Bronchial epithelial cell (primary cell): ENCODE measurements around the gene SFT2D1. TPM values are rescaled to one million over a fixed set of nuclear protein-coding genes. Genes with fewer than 3 reads are reported as not detected.

ENCODE experiments used
- DNase-seq: peaks from one replicate; pipeline ENCODE4 v3.0.0-alpha.2; 2010; ENCODE audit warnings: low read depth
- FAIRE-seq: peaks from 2 replicates; lab custom pipeline; 2011; peaks lifted over from hg19 to GRCh38; lab: Jason Lieb, UNC
- H3K27me3 ChIP-seq: 2 replicates; pipeline ENCODE4 v1.5.1; 2011; ENCODE audit warnings: low read length; ENCODE audit not compliant: control insufficient read depth, insufficient read depth
- H3K36me3 ChIP-seq: 2 replicates; pipeline ENCODE4 v1.5.1; 2011; ENCODE audit warnings: low read length; ENCODE audit not compliant: control insufficient read depth, insufficient read depth
- H3K4me3 ChIP-seq: 2 replicates; pipeline ENCODE4 v1.5.1; 2011; ENCODE audit warnings: mild to moderate bottlenecking, low read depth, low read length, control low read depth
- total RNA-seq: library from RNA; depleted of rRNA; stranded (reverse); fragments of >200 nt; gene quantifications from 2 replicates; pipeline ENCODE4 v1.2.1, GENCODE V29; 2014
- TF ChIP-seq, protein P1 (sequence below): IDR thresholded peaks from 2 replicates; pipeline ENCODE4 v1.5.1; 2011; ENCODE audit warnings: mild to moderate bottlenecking, moderate library complexity, low read length, control low read depth, inconsistent platforms; ENCODE audit not compliant: insufficient read depth, severe bottlenecking

SFT2D1 gene
- total RNA-seq, 1 donor from 2014 or later = 61.6 TPM

DNA sequence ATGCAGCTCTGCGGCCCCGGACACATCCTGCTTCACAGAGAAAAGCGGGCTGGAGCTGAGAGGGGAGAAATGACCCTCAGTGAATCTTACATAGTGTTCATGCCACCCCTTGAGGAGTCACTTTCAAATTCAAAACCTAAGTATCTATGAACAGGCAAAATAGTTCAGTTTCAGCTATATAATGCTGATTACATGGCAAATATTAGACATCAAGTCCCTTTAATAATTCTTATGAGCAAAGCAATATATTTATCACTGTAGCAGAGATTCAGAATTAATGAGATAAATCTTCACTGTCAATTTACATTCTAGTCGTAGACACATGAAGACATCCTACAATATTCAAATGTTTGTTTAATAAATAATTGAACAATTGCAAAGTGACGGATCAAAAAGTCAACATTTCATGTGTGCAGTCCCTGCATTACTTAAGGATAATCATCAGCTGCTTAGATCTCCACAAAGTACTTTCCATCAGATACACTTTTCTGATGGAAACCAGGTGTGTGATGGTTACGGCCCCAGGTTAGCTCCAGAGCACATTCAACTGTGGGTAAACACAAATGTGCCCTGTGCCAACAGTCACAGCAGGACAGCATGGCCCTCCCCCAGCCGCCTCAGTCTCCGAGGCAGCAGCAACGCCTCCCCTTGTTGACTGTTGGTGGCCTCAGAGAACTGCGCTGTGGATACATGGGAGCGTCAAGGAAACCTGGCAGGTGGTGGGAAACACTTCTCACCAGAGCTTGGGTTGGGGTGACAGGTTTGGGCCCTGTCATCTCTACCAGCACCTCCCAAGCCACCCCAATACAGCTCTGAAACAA is 33.4 kb downstream of the SFT2D1 start:
- Histone ChIP-seq H3K27me3 (peaks cover 17% of the 10 kb centered on the region), H3K4me3 (no peak overlapping the region), H3K36me3 (no peaks in the 10 kb centered on the region)
- FAIRE-seq (no peak), DNase-seq (no peak)
- TF ChIP-seq, protein P1, sequence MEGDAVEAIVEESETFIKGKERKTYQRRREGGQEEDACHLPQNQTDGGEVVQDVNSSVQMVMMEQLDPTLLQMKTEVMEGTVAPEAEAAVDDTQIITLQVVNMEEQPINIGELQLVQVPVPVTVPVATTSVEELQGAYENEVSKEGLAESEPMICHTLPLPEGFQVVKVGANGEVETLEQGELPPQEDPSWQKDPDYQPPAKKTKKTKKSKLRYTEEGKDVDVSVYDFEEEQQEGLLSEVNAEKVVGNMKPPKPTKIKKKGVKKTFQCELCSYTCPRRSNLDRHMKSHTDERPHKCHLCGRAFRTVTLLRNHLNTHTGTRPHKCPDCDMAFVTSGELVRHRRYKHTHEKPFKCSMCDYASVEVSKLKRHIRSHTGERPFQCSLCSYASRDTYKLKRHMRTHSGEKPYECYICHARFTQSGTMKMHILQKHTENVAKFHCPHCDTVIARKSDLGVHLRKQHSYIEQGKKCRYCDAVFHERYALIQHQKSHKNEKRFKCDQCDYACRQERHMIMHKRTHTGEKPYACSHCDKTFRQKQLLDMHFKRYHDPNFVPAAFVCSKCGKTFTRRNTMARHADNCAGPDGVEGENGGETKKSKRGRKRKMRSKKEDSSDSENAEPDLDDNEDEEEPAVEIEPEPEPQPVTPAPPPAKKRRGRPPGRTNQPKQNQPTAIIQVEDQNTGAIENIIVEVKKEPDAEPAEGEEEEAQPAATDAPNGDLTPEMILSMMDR = no peak

DNA sequence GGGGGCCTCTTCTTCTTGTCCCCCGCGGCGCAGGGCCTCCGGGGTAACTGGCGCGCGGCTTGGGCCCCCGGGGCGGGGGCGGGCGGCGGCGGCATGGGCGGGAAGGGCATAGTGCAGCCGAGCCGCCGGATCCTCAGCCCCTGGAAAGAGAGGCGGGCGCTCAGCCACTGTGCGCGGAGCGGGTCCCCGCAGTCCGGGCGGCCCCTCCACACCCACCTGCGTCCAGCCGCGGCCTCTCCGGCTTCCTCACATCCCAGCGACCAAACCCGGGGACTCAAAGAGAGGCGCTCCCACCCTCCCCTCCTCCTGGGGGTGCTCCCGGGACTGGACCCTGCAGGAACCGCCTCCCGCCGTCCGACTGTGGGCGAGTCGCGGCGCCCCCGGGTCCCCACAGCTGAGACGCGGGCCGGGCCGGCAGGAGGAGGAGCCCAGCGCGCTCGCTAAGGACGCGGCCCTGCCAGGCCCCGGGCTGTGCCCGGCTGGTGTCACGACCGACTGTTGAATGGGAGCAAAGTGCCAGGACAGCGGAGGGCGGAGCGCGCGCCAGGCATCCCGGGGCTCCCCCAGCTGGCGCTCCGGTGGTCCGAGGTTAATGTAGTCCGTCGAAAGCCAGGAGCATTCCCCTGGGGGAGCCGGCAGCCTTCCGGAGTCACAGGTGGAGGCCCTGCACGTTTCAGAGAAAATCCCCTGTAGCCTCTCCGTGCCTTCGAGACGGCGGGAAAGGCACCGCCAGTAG is 34.1 kb downstream of the SFT2D1 start, which contains the start of gene PRR18:
Gene PRR18, minus strand, starts transcription at position 360 of the 736 bp plus-strand sequence. Its CDS starts 250 bp downstream, at position 110.
- DNase-seq = no peak
- peaks cover 17% of the 10 kb centered on the region for H3K27me3 ChIP-seq
- H3K4me3 ChIP-seq = peak within 1 kb of the TSS; percentile 32
- H3K36me3 ChIP-seq = no peaks in the 10 kb centered on the region
- TF ChIP-seq, protein P1 = no peak
- no peak for FAIRE-seq

DNA sequence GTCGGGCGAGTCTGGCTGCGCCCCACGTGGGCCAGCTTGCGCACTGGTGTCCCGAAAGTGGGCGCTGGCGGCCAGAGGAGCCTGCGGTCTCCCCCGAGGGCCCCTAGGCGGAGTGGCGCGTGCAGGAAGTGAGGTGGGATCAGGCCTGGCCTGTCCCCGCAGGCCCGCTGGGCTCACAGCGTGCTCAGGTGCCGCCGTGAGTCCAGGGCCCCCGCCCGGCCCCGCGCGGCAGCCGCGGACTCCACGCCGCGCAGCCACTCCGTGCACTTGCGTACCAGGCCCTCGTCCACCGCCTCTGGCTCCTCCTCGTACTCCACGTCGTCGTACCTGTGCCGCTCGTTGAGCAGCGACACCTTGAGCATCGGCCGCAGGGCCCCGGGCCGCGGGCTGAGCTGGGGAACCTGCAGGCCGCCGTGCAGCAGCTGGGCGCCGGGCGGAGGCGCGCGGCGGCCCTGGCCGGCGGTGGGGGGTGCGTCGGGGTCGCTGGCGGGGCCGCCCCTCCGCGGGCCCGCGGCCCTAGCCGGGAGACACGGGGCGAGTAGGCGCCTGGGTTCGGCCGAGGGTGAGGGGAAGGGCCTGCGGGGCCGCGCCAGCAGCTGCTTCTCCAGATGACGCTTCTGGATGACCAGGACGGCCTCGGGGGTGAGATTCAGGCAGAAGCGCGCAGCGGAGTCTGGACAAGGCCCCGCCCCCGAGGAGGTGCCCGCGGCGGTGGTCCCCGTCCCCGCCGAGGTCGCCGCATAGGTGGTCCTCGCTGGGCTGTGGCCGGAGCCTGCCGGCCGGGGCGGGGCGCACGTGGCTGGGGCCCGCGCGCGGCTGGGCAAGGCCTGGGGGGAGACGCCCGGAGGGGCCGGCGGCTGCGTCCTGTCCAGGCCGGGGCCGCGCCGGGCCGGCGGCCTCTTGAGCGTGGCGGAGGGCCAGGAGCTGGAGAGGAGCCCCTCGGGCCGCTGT is 35.0 kb downstream of the SFT2D1 start:
- Histone ChIP-seq H3K27me3 (peaks cover 17% of the 10 kb centered on the region), H3K36me3 (no peaks in the 10 kb centered on the region), H3K4me3 (peak overlapping the region; percentile 32)
- TF ChIP-seq, protein P1 = no peak
- no peak for DNase-seq
- FAIRE-seq = no peak

DNA sequence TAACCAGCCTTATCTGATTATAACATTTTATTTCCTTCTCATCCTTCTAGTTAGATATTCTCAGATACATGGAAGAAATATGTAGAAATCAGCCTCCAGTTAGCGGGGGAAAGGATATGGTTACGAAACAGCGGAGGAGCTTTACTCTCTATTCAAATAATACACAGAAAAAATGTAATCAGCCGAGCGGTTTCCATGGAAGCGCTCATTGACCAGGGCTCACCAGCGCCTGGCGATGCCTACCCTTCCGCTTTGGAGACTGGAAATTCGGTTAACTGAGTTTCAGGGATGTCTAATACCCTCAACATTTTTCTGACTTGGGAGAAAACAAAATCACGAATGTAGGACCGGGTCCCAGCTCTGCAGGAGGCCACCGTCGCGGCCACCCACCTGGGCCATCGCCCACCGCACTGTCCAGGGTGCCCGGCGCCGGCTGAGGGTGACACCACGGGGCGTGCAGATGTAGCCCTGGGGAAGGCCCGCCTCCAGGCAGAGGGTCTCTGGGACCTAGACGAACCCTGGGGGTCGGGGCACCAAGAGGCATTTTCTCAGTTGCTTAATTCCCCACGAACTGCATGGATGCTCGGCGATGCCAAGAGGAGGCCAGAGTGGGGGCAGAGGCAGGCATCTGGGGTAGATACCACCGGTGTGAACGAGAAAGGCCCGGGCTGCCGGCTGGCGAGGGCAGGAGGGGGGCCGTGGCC is 35.8 kb downstream of the SFT2D1 start:
- DNase-seq (no peak), FAIRE-seq (no peak)
- Histone ChIP-seq H3K4me3 (no peak overlapping the region), H3K27me3 (peaks cover 17% of the 10 kb centered on the region), H3K36me3 (no peaks in the 10 kb centered on the region)
- TF ChIP-seq, protein P1 = no peak

DNA sequence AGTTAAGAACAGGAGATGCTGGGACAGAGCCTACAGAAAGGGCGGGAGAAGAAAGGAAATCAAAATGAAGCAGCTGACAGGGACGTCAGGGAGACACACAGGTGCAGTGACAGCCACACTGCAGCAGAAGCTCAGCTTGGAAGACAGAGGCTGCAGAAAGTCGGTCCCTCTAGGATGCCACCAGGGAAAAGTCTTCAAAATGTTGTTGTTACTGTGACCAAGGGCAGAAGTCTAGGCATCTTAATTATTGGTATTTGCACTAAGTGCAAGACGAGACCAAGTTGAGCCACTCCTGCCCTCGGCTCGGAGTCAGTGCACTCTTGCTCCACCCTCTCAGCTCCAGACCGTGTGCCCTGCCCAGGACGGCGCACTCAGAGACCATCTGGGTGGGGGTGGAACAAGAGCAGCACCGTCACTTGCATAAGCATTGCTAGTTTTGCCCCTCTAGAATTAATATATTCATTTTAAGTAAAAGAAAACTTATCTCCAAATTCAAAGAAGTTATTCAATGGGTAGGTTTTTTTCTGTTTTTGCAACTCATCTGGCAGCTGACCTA is 36.7 kb downstream of the SFT2D1 start:
- Histone ChIP-seq H3K27me3 (peaks cover 17% of the 10 kb centered on the region), H3K36me3 (no peaks in the 10 kb centered on the region), H3K4me3 (no peak overlapping the region)
- DNase-seq (no peak), FAIRE-seq (no peak)
- TF ChIP-seq, protein P1 = no peak
